A673 (cell line): ENCODE results near the gene ATP5PD.

Experiments
- EZH2 ChIP-seq: fragments of 200-600 bp; sonication (generic); IDR thresholded peaks from 2 replicates; pipeline ENCODE4 v1.6.1; 2017; ENCODE audit warnings: borderline replicate concordance, low read depth, mild to moderate bottlenecking, mixed read lengths, antibody characterized with exemption, low read length; ENCODE audit not compliant: poor library complexity, severe bottlenecking
- TF ChIP-seq, protein P1 (sequence below): fragments of 300-800, 200-600 bp; sonication (generic); conservative IDR thresholded peaks from 2 replicates; pipeline ENCODE4 v1.5.1; 2017; ENCODE audit warnings: low read depth, mild to moderate bottlenecking, antibody characterized with exemption, low read length, moderate library complexity, mixed read lengths

DNA sequence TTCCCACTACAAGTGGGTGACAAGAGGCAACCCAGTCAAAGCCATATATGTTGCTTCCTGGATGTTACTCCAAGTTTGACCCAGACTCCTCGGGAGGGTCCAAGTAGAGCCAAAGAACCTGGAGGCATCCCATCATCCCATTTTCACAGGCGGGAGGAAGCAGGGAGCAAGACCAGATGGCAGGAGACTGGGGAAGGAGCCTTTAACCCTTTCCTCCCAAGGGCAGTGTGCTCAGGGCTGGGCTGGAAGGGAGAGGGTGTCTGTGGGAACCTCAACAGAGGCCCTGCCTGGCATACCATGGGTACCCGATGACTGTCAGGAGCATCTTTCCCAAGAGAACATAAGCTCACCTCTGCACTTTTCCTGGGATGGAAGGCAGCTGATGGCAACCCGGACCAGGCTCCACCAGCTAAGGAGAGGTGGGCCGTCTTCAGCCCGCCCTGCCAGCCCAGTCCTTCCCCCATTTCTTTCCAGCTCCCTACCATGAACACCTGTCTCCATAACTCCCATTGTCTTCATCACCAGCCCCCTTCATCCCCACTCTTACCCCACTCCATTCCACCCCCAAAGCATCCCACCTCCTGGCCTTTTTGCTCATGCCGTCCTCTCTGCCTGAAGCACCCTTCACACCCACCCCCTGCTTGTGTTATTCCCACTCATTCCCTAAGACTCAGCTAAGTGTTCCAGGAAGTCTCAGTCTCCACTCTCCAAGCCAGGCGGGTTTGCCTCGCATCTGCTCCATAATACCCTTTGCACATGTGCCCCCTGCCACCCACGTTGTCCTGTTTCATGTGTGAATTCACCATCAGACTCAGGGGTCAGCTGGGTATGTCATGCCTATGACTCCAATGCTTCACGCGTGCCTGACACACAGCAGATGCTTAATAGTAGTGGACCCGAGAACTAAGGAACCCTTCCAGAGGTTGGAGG lies 35.1 kb upstream of the ATP5PD start:
- TF ChIP-seq, protein P1, sequence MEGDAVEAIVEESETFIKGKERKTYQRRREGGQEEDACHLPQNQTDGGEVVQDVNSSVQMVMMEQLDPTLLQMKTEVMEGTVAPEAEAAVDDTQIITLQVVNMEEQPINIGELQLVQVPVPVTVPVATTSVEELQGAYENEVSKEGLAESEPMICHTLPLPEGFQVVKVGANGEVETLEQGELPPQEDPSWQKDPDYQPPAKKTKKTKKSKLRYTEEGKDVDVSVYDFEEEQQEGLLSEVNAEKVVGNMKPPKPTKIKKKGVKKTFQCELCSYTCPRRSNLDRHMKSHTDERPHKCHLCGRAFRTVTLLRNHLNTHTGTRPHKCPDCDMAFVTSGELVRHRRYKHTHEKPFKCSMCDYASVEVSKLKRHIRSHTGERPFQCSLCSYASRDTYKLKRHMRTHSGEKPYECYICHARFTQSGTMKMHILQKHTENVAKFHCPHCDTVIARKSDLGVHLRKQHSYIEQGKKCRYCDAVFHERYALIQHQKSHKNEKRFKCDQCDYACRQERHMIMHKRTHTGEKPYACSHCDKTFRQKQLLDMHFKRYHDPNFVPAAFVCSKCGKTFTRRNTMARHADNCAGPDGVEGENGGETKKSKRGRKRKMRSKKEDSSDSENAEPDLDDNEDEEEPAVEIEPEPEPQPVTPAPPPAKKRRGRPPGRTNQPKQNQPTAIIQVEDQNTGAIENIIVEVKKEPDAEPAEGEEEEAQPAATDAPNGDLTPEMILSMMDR = no peak
- no peak for TF ChIP-seq EZH2
